NCI-H82 treated with DMSO at 0.1 percent for 48 hours (cell line): Measurements from ENCODE around the gene NDUFS1.
"Not testable (repeated sequence)": the region's sequence is repeated elsewhere in the genome, so short reads cannot be mapped to it uniquely, and the experiment has no call there.

ENCODE experiments used
- DNase-seq: peaks from one replicate; lab custom pipeline; 2025; ENCODE audit not compliant: unreplicated experiment; lab: John Stamatoyannopoulos, UW

Gene NDUFS1

GRCh38 chr2:206159346-206160124, at the start of gene NDUFS1, which contains the start of gene EEF1B2:
NDUFS1 (minus strand) TSS chr2:206159444; CDS start chr2:206153678, 5,766 bp downstream.
EEF1B2 (plus strand) TSS chr2:206159895; CDS start chr2:206159980, 85 bp downstream.
- peak; percentile 93 for DNase-seq

DNA sequence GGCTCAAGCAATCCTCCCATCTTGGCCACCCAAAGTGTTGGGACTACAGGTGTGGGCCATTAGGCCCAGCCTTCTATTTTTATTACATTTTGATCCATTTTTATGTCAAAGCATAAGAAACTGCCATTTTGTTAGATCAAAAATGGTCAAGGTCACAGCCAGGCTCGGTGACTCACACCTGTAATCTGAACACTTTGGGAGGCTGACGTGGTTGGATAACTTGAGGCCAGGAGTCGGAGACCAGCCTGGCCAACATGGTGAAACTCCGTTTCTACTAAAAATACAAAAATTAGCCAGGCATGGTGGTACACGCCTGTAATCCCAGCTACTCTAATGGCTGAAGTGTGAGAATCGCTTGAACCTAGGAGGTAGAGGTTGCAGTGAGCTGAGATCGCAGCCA, 49.7 kb upstream of the NDUFS1 start:
- DNase-seq: no peak

GRCh38 chr2:206207316-206207715, 48.1 kb upstream of the NDUFS1 start:
- not testable (repeated sequence) for DNase-seq

GRCh38 chr2:206204710-206205109, 45.5 kb upstream of the NDUFS1 start:
- DNase-seq: no peak

DNA sequence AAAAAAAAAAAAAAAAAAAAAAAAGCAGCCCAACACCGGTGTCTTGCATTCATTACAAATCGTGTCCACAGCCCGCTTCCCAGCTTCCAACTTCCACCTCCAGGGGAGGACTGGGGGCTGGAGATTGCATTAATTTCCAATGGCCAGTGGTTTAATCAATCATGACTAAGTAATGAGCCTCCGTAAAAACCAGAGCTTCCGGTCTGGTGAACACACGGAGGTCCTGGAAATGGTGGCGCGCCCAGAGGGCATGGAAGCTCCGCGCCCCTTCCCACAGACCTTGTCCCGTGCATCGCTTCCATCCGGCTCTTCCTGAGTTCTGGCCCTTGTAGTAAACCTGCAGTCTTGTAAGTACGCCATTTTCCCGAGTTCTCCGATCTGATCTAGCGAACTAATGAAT, 44.1 kb upstream of the NDUFS1 start:
- DNase-seq: no peak

GRCh38 chr2:206202446-206202845, 43.2 kb upstream of the NDUFS1 start:
- no peak for DNase-seq

GRCh38 chr2:206201075-206201848, 42.0 kb upstream of the NDUFS1 start:
- no peak for DNase-seq

- no peak for DNase-seq
These were observed 39.4 kb upstream of the NDUFS1 start for GRCh38 chr2:206198677-206199076.

- no peak for DNase-seq
These were observed 34.6 kb upstream of the NDUFS1 start for GRCh38 chr2:206193671-206194357.

DNA sequence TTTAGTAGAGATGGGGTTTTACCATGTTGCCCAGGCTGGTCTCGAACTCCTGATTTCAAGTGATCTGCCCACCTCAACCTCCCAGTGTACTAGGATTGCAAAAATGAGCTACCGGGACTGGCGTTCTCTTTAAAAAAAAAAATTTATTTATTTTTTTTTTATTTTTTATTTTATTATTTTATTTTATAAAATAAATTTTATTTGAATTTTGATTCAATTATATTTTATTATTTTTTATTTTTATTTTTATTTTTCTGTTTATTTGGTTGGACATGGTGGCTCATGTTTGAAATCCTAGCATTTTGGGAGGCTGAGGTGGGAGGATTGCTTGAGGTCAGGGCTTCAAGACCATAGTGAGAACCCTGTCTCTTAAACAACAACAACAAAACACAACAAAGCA, 32.9 kb upstream of the NDUFS1 start:
- no peak for DNase-seq

DNA sequence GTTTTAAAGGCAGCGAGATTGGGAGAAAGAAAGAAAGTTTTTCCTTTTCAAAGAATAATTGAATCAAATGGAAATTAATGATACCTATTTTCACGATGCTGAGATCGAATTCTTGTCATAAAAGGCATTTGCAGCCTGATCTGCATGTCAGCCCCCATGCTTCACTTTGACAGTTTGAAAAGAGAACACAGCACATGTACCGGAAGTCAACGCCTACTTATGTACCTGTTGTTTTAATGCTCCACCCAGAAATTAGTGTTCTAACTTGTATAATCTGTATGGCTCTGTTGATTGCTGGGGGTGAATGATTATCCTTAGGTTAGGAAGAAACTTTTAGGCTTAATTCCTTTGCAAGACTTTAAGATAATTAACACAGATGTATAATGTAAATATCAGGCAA, 31.4 kb upstream of the NDUFS1 start:
- DNase-seq: no peak

DNA sequence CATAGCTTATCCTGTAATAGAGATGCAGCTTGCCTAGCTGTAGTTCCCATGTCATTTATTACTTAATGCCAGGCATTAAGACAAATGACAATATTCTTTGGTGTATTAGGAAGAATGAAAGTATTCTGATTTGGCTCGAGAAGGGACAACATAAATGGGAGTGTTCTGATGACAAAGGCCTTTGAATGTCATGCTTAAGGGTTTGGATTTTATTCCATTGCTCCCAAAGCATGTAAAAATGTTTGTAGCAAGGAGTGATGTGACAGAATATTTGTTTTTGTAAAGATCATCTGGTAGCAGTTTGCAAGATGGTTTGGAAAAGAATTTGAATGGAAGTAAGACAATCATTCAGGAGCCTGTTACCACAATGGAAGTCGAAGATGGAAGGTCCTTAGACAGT, 30.9 kb upstream of the NDUFS1 start:
- DNase-seq: no peak

DNA sequence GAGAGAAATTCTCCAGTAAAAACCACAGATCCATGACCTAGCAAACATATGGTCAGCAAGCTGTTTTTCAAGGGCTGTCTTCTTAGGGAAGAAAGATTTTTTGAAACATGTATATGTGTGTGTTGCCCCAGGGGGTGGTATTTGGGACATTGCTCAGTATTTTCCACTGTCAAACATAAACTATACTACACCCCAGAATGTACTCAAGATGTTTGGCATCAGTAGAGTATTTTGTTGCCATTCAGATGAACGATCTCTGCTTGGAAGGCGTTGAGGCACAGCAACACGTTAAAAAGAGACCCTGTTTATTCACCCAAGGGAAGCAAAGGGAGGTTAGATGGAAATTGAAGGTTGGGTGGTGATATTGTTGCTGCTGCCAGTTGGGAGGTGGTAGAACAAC, 30.4 kb upstream of the NDUFS1 start:
- no peak for DNase-seq

DNA sequence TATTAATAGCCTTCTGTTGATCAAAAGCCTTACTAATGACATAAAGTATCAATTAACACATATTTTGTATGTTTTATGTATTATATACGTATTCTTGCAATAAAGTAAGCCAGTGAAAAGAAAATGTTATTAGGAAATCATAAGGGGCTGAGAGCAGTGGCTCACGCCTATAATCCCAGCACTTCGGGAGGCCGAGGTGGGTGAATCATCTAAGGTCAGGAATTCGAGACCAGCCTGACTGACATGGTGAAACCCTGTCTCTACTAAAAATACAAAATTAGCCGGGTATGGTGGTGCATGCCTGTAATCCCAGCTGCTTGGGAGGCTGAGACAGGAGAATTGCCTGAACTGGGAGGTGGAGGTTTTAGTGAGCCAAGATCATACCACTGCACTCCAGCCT, 22.3 kb upstream of the NDUFS1 start:
- not testable (repeated sequence) for DNase-seq

GRCh38 chr2:206176901-206177300, 17.7 kb upstream of the NDUFS1 start:
- no peak for DNase-seq

DNA sequence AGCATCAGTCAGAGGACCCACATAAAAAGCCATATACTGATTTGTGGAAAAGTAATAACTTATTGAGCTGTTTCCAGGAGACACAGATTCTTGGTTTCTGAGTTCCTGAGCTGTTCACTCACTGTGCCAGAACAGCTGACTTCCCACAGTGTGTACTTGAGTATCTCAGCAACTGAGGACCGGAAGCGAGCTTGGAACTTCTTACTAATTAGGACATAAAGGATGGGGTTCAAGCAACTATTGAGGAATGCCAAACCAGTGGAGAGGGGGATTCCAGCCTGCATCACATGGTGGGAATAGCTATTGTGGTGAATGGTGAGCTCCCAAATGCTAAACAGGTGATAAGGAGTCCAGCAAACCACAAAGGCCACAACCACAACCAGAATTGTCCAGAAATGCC, 16.9 kb upstream of the NDUFS1 start:
- DNase-seq: no peak

GRCh38 chr2:206173147-206173546, 13.9 kb upstream of the NDUFS1 start:
- DNase-seq: no peak

- DNase-seq: not testable (repeated sequence)
These were observed 12.6 kb upstream of the NDUFS1 start for GRCh38 chr2:206171624-206172397.

- not testable (repeated sequence) for DNase-seq
These were observed 9.0 kb upstream of the NDUFS1 start for GRCh38 chr2:206168230-206168629.

DNA sequence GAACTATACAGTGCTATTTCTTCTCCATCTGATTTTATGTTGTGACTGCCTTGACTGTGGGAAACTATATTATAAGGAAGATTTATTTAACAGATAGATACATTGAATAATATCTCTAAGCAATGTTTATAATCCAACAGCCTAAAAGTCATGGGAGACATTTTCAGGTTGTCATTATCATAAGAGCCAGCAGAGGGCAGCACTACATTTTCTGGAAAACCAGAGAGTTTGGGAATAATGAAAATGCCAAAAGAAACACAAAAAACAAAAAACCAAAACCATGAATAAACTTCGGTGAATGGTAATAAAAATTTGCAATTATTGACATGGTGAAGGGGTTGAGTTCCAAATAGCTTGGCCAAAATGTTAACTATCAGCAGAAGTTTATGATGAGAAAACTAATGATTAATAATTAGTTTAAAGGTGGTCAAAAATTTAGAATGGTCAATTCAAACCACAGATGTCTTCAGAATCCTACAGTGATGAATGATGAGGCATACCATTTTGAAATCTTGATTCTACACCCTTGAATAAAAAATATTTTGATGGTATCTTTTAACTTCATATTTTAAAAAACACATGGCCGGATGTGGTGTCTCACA, 5.1 kb upstream of the NDUFS1 start:
- peak; percentile 11 for DNase-seq
